22Rv1 (cell line): ENCODE results near the gene GM2A.
"Not testable (repeated sequence)": the region's sequence is repeated elsewhere in the genome, so short reads cannot be mapped to it uniquely, and the experiment has no call there.

Experiments used
- H3K27ac ChIP-seq: fragments of 450-650 bp; 2 replicates; pipeline ENCODE4 v1.5.1; 2017
- CTCF ChIP-seq: fragments of 450-650 bp; IDR thresholded peaks from 2 replicates; pipeline ENCODE4 v1.5.1; 2017; ENCODE audit warnings: mild to moderate bottlenecking
- ZFX ChIP-seq: fragments of 450-650 bp; IDR thresholded peaks from 2 replicates; pipeline ENCODE4 v1.6.1; 2017; ENCODE audit warnings: antibody characterized with exemption, borderline replicate concordance

GM2A gene

GRCh38 chr5:151303666-151304065 lies 50.7 kb downstream of the GM2A start, which contains the start of gene SLC36A3:
SLC36A3 (minus strand) TSS chr5:151303766; CDS start chr5:151303354, 412 bp downstream.
- TF ChIP-seq ZFX (no peak), CTCF (no peak)
- H3K27ac ChIP-seq = no peak within 1 kb of the TSS

- H3K27ac ChIP-seq = not testable (repeated sequence)
These were observed 56.3 kb downstream of the GM2A start for GRCh38 chr5:151309266-151309665.

GRCh38 chr5:151309821-151310220 lies 56.8 kb downstream of the GM2A start:
- H3K27ac ChIP-seq = not testable (repeated sequence)

GRCh38 chr5:151310932-151311331 lies 57.9 kb downstream of the GM2A start:
- no peak overlapping the region for H3K27ac ChIP-seq
- TF ChIP-seq ZFX (no peak), CTCF (no peak)

GRCh38 chr5:151312756-151313324 lies 59.9 kb downstream of the GM2A start:
- H3K27ac ChIP-seq = no peak overlapping the region
- TF ChIP-seq ZFX (no peak), CTCF (no peak)

- no peak overlapping the region for H3K27ac ChIP-seq
- TF ChIP-seq CTCF = no peak
- no peak for TF ChIP-seq ZFX
These were observed 60.4 kb downstream of the GM2A start for GRCh38 chr5:151313357-151313756.

- TF ChIP-seq CTCF (peak; percentile 93), ZFX (no peak)
- H3K27ac ChIP-seq = no peak overlapping the region
These were observed 63.1 kb downstream of the GM2A start for GRCh38 chr5:151315998-151316597.

GRCh38 chr5:151317871-151318270 lies 64.9 kb downstream of the GM2A start:
- H3K27ac ChIP-seq = no peak overlapping the region
- TF ChIP-seq CTCF (no peak), ZFX (no peak)
